HG03439 (cell line): ENCODE results near the gene PGGT1B.
"Not testable (repeated sequence)": the region's sequence is repeated elsewhere in the genome, so short reads cannot be mapped to it uniquely, and the experiment has no call there.

Source experiments
- ATAC-seq: cut with Tn5 transposase; IDR thresholded peaks from one replicate; pipeline ENCODE4 v1.9.1; 2021; ENCODE audit warnings: mild to moderate bottlenecking, moderate library complexity; ENCODE audit not compliant: unreplicated experiment

PGGT1B gene

GRCh38 chr5:115262011-115262320 lies 711 bp downstream of the PGGT1B start:
- peak; percentile 41 for ATAC-seq

DNA sequence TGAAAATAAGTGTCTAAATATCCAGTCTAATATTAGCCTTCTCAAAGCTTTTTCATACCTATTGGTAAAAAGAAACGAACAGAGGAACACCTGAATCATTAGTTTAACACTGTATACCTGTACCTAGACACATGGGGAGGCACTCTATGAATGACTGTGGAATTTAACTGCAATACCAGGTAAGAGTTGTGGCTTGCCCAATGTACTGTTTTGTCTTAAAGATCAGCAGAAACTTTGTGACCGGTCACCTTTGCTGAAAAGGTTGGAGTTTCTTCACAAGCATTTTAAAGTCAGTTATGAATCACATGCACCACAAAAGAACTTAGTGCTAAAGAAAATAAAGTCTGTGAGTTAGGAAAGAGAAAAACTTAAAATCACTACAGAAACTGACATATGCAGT lies 2.4 kb downstream of the PGGT1B start:
- no peak for ATAC-seq

DNA sequence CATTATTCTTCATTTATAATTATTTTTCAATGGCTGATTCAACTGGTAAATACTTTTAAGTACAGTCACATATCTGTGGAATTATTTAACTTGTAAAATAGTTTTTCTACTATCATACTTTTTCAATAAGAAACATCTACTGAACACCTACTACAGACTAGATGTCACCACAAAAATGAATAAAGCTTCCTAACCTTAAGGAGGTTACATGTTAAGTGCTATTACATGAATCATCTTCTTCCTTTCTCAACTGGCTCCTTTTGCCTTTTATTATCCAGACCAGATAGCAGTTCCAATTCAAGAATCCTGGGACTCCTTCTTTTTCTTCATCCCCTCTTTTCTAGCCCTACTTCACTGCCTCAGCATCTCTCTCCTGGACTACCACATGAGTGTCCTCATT lies 4.7 kb downstream of the PGGT1B start:
- no peak for ATAC-seq

DNA sequence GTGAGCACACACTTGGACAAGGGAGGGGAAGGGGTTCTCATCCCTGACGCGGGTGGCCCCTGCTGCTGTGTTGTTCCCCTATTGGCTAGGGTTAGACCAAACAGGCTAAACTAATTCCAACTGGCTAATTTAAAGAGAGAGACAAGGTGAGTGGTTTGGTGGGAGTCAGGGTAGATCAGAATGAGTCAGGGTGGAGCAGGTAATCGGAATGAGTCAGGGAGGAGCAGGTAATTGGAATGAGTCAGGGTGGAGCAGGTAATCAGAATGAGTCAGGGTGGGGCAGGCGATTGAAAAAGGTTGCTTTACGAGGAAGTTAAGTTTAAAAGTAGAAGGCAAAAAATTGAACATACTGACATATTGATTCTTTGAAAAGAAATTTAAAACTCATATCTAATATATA lies 13.3 kb downstream of the PGGT1B start:
- ATAC-seq = not testable (repeated sequence)

DNA sequence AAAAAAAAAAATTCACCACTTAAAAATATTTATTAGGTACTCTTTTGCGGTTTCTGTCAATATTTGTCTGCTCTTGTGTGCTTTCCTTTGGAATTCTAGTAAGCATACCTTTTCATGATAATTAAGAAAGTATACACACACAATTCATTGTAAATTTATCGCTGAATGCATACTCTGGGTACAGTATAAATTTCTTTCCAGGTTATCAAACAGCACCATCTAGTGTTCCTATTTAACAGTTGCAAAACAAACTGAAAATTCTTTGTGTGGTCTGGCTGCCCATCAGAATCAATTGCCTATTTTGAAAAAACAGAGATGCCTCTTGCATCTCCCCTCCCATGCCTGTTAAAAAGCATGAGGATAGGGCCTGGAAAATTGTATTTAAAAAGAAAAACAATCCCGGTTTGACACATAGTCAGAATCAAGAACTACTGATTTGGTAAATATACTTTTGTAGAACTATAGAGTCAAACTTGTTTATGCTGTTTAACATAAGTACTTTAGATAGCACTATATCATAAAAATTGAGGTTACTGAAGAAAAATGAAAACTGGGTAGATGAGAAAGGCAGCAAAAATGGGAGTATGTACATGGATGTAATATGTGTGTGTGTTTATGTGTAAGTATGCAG lies 16.2 kb downstream of the PGGT1B start:
- ATAC-seq = no peak

- ATAC-seq = peak; percentile 65
Observed at GRCh38 chr5:115243412-115243811, 19.3 kb downstream of the PGGT1B start.

- no peak for ATAC-seq
Observed at GRCh38 chr5:115241881-115242642, 20.6 kb downstream of the PGGT1B start.

GRCh38 chr5:115237066-115237465 lies 25.6 kb downstream of the PGGT1B start:
- no peak for ATAC-seq

- no peak for ATAC-seq
Observed at GRCh38 chr5:115236599-115236998, 26.1 kb downstream of the PGGT1B start.

- ATAC-seq = no peak
Observed at GRCh38 chr5:115231598-115231997, 31.1 kb downstream of the PGGT1B start.

DNA sequence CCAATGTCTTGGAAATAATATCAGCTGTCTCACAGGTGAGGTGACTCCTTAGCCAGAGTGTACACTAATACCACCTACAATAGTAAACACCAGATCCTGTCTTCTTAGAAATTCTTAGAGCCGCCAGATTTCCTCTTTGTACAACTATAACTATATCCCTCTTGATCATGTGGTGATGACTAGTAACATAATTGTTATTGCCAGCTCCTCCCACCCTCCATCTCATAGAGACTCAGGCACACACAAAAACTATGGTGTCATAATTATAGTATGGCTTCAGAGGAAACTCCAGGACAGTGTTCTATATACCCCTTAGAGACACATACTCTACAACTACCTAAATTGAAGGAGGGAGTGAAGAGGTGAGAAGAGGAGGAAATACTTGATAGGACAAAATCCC lies 33.1 kb downstream of the PGGT1B start:
- ATAC-seq = no peak

DNA sequence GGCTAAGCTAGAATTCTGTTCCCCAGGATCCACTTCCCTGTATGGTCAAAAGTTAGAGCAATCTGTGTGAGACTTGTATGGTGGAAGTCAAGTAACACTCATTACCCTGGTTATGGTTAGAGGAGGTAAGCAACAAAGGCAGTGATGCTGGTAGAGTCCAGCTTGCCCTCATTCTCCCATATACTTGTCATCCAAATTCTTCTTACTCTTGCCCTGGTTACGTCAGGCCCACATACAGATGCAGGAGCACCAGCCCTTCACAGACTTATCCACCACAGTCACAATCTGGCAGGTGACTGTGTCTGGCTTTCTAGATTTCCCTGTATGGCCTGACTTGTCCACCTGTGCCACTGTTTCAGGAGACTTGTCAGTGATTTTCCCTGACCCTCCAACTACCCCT lies 35.4 kb downstream of the PGGT1B start:
- no peak for ATAC-seq

DNA sequence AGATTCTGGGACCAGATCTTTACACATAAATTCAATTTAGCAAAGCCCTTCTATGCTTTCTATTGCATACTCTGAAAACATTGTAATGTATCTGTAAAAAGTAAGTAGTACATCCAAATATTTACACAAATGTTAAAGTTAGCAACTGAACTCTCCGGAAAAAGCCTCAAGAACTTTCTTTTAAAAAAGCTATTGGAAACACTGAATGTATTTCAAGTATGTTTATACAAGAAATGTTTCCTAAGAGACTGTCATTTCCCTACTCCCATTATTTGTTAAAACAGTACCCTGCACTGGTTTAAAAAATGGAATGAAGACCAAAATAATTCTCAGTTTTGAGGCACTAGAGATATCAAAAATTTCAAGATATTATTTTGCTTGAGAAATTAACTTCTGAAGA lies 48.1 kb downstream of the PGGT1B start:
- ATAC-seq = no peak

DNA sequence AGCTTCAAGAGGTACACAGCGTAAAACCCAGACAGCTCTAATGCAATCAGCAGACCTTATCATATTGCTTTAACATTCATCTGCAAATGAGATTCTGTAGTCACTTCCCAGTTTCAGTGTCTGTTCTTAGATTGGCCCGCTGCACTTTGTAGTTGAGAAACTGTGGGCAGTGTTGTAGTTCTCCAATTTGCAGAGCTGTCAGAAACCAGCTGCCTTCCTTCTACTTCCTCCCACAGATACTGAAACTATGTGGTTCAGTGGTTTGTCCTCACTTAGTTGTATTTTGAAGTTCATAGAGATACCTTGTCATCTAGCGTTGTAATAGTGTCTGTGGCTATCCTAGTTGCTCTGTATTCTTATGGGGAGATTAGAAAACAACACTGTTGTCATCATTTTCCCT lies 53.4 kb downstream of the PGGT1B start:
- peak; percentile 100 for ATAC-seq

DNA sequence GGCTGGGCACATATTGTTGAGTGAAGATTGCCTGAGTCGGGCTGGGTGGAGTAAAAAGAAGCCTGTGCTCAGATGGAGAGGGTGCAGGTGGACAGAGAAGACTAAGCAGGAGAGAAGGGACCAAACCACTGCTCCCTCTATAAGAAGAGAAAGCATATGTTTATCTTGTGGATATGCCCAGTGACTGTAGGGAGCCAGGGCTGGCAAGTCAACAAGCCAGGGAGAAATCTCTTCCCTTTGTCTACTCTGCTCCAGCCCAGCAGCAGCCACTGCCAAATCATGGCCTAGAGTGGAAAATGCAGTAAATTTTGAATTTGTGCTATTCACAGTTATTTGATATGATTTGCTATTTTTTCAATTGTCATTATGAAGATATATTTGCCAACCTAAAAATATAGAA lies 59.7 kb downstream of the PGGT1B start:
- no peak for ATAC-seq

GRCh38 chr5:115196161-115196560 lies 66.5 kb downstream of the PGGT1B start:
- ATAC-seq = no peak

GRCh38 chr5:115194676-115195075 lies 68.0 kb downstream of the PGGT1B start:
- ATAC-seq = no peak

DNA sequence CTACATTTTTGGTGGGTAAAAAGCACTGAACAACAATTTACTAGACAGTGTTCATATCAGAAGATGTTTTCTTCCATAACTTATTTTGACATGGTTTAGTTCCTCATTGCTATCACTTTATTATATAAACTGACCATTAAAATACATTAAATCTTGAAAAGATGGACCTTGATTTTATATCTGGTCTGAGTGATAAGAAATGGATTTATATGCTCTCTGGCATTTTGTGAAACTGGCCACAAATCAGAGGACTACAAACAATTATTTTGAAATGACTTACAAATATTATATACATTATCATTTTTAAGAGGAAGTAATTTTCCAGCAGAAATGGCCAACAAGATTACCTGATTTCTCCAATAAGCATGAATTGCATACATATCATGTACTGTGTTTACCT lies 69.4 kb downstream of the PGGT1B start:
- no peak for ATAC-seq

DNA sequence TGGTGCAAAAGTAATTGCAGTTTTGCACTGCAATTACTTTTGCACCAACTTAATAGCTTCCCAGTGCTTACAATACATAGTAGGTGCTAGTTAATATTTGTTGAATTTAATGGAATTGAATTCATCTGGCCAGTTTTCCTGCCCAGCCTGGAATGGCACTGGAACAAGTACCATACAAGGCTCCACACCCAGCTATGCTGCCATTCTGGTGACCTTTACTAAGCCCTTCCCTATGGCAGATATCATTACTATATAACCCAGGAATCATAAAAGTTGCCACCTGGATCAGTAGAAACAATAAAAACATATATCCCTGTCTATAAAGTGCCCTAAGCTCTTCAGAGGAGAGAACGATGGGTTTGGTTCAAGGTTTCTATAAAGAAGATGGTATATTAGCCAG lies 70.6 kb downstream of the PGGT1B start:
- ATAC-seq = no peak

- no peak for ATAC-seq
Observed at GRCh38 chr5:115191474-115192031, 71.1 kb downstream of the PGGT1B start.

DNA sequence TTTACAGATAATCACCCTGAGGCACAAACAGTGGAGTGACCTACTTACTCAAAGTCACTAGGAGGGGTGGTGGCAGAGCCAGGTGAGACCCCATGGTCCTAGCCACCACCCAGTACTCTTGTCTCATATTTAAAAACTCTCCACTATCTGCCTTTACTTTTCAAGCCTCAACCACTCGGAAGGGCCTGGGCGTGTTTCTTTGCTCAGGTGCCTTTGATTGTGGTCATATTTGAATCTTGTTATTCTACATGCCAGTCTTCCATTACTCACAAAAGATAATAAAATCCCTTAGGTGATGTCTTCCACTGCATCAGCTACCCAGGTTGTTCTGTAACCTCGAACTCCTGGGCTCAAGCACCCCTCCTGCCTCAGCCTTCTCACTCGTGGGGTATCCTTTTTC lies 72.3 kb downstream of the PGGT1B start:
- no peak for ATAC-seq

DNA sequence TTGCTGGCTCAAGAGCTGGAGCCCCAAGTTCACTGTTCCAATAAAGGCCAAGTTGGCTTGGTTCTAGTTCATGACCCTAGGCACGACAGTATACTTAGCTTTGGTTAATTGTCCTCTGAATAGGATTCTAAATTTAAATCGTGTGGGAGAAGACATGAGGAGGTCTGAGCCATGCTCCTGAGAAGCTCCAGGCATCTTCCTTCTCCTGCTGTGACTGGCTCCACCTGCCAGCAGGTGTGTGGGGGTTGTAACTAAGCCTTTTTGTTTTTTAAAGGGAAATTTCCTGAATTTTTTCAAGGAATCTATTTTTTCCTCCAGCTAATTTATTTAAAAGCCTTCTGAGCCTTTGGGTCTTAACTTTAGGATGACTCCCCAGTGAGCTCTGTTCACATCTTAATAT lies 72.8 kb downstream of the PGGT1B start:
- ATAC-seq = no peak

DNA sequence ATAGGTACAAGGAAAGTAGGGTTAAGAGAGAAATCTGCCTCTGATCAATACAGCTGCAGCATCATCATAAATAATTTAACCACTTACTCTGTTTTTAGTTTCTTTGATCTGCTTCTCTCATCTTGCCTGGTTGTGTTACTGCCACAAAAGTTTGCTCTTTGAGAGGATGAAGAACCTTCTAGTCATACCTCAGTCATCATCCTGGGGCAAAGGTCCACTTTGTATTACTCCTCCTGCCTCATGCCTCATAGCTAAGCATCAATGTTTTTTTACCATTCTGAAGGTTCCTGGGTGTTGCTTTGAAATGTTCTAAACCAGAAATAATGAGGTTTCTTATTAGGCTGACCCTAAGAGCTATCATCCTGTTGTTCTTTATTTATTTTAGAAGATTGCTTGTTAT lies 75.9 kb downstream of the PGGT1B start:
- no peak for ATAC-seq
